GM18508 (cell line): ENCODE data around the gene SDK2.

ENCODE experiments used
- ATAC-seq: cut with Tn5 transposase; IDR thresholded peaks from one replicate; pipeline ENCODE4 v1.9.1; 2021; ENCODE audit warnings: moderate number of reproducible peaks; ENCODE audit not compliant: insufficient read depth, unreplicated experiment

SDK2 gene

GRCh38 chr17:73566905-73567782 is 77.1 kb downstream of the SDK2 start:
- no peak for ATAC-seq

- no peak for ATAC-seq
These were observed 79.4 kb downstream of the SDK2 start for GRCh38 chr17:73564843-73565242.

GRCh38 chr17:73562896-73563295 is 81.3 kb downstream of the SDK2 start:
- ATAC-seq = no peak

GRCh38 chr17:73561111-73561510 is 83.1 kb downstream of the SDK2 start:
- no peak for ATAC-seq

GRCh38 chr17:73560661-73561060 is 83.6 kb downstream of the SDK2 start:
- no peak for ATAC-seq

GRCh38 chr17:73559532-73559931 is 84.7 kb downstream of the SDK2 start:
- no peak for ATAC-seq

GRCh38 chr17:73555199-73555960 is 88.9 kb downstream of the SDK2 start:
- no peak for ATAC-seq

GRCh38 chr17:73554498-73554897 is 89.7 kb downstream of the SDK2 start:
- ATAC-seq = no peak

GRCh38 chr17:73553311-73553710 is 90.9 kb downstream of the SDK2 start:
- no peak for ATAC-seq

- no peak for ATAC-seq
These were observed 91.8 kb downstream of the SDK2 start for GRCh38 chr17:73552300-73553048.

- ATAC-seq = no peak
These were observed 92.5 kb downstream of the SDK2 start for GRCh38 chr17:73551759-73552158.

GRCh38 chr17:73551144-73551543 is 93.1 kb downstream of the SDK2 start:
- ATAC-seq = no peak

GRCh38 chr17:73550556-73550955 is 93.7 kb downstream of the SDK2 start:
- ATAC-seq = no peak

- ATAC-seq = no peak
These were observed 94.3 kb downstream of the SDK2 start for GRCh38 chr17:73549841-73550430.

- ATAC-seq = no peak
These were observed 95.5 kb downstream of the SDK2 start for GRCh38 chr17:73548620-73549311.

GRCh38 chr17:73547790-73548189 is 96.5 kb downstream of the SDK2 start:
- no peak for ATAC-seq

GRCh38 chr17:73546770-73547536 is 97.3 kb downstream of the SDK2 start:
- no peak for ATAC-seq

- ATAC-seq = no peak
These were observed 98.1 kb downstream of the SDK2 start for GRCh38 chr17:73546114-73546513.
